Heart left ventricle (tissue), 16 donors: ENCODE results near the gene SEMA4D. TPM values are rescaled to one million over a fixed set of nuclear protein-coding genes. Genes with fewer than 3 reads are reported as not detected.
A peak's percentile ranks its signal among the peaks of the same experiment; 100 is the strongest.

Source experiments
- ATAC-seq, 4 donors: fragments of 200-7000 bp; cut with Tn5 transposase; one replicate each; pipeline ENCODE4 v1.9.1; 2020 to 2022; ENCODE audit warnings: moderate library complexity in 4 of 4, mild to moderate bottlenecking in 3 of 4, moderate number of reproducible peaks in 1 of 4
- DNase-seq, 5 donors: peaks; one replicate each; pipeline ENCODE4 v3.0.0-alpha.2; 2020
- H3K27ac ChIP-seq, 12 donors: fragments of 200-600 bp; sonication (generic) in 4 of 12; one replicate each; pipeline versions ENCODE4 v1.5.0 to v1.8.0; 2016 to 2022; ENCODE audit warnings: mild to moderate bottlenecking in 2 of 12
- H3K27me3 ChIP-seq, 9 donors: fragments of 200-600 bp; sonication (generic) in 2 of 9; one replicate each; pipeline versions ENCODE4 v1.5.1 to v1.8.0; 2016 to 2022; ENCODE audit warnings: mild to moderate bottlenecking in 3 of 9
- H3K36me3 ChIP-seq, 9 donors: fragments of 200-600 bp; sonication (generic) in 2 of 9; one replicate each; pipeline versions ENCODE4 v1.5.0 to v1.8.0; 2018 to 2022; ENCODE audit warnings: mild to moderate bottlenecking in 2 of 9
- H3K4me1 ChIP-seq, 12 donors: fragments of 200-600 bp; sonication (generic) in 4 of 12; one replicate each; pipeline versions ENCODE4 v1.5.0 to v1.8.0; 2016 to 2022; ENCODE audit warnings: mild to moderate bottlenecking in 3 of 12
- H3K4me3 ChIP-seq, 12 donors: fragments of 200-600 bp; sonication (generic) in 4 of 12; one replicate each; pipeline versions ENCODE4 v1.5.0 to v1.8.0; 2017 to 2022; ENCODE audit warnings: mild to moderate bottlenecking in 9 of 12, moderate library complexity in 4 of 12
- H3K9me3 ChIP-seq, 12 donors: fragments of 200-600 bp; sonication (generic) in 4 of 12; one replicate each; pipeline versions ENCODE4 v1.5.0 to v1.8.0; 2016 to 2022; ENCODE audit warnings: mild to moderate bottlenecking in 1 of 12
- CTCF ChIP-seq, 12 donors: fragments of 200-600 bp; sonication (generic) in 4 of 12; IDR thresholded peaks; one replicate each; pipeline versions ENCODE4 v1.5.0 to v1.8.0; 2018 to 2022; ENCODE audit warnings: antibody characterized with exemption in 12 of 12, mild to moderate bottlenecking in 5 of 12
- POLR2A ChIP-seq, 2 donors: fragments of 450-650 bp; IDR thresholded peaks; one replicate each; pipeline ENCODE4 v1.6.1; 2017; ENCODE audit warnings: antibody characterized with exemption in 2 of 2, mild to moderate bottlenecking in 2 of 2, moderate library complexity in 2 of 2
- WGBS, 4 donors: extraction: QIAGEN DNeasy Blood & Tissue Kit in 2 of 4; methylation state at CpG; one replicate each; pipeline versions ENCODE4 v1.1.5 to v1.1.7; 2013 to 2018; 5-methylcytosine and 5-hydroxymethylcytosine counted together
- intact Hi-C, 10 donors: fragments of 100-400 bp; cut with DNase I; formaldehyde crosslinking; loops; one replicate each; pipeline versions ENCODE4 v1.11.1 to v1.14.2; 2022
- polyA plus RNA-seq, 2 donors: library from polyadenylated mRNA; stranded (reverse); fragments of 200-250 nt; gene quantifications; one replicate each; pipeline ENCODE4 v1.2.3, GENCODE V29; 2013
- total RNA-seq, 9 donors: library from RNA; depleted of rRNA in 2 of 9; stranded (reverse); fragments of >200 nt in 2 of 9; fragmentation: NEBNext Ultra II Directional in 3 of 9; extraction: Animal tissue kit (Norgen Biotek cat#: 25700) in 3 of 9; gene quantifications; one replicate each; pipeline versions ENCODE4 v1.1.0 to v1.2.4, GENCODE V29; 2016 to 2023
- donor health status: ischemic (EF 13 %, LVEDD 7.1; RV severe dilation, severe dysfunction).
- donor health status: healthy with polysubstance abuse.
- donor health status: DM: no; HTN: yes; CAD: no.
- donor health status: DM: no; HTN: no; CAD: no.
- donor health status: ischemic (EF 25% LVEDD 6.9; RV normal size, moderate dysfunction).
- donor health status: ischemic (EF 25% LVEDD 5.7; RV mildly dilated, moderate dysfunction).
- donor health status: healthy.
- donor health status: DM: yes; HTN: yes; CAD: no.
- donor health status: ischemic (EF 35%, LVEDD 5.7; RV mildly dilated, moderate dysfunction).
- donor health status: nonischemic (EF 11% LVEDD 7.7; RV severe dilation, severe dysfunction).
- donor health status: DM: yes; HTN: yes; CAD: no.
- donor health status: PGD.
- donor health status: ischemic (EF 29% LVEDD 5.4; RV normal size, mild dysfunction).
- donor health status: nonischemic (EF 23%, LVEDD 6.1; RV moderate dilation, normal function).

Gene SEMA4D
- total and polyA plus RNA-seq, 11 donors: 4.0 to 59.8 (median 20.2) TPM

GRCh38 chr9:89390578-89391116 is 107.3 kb downstream of the SEMA4D start:
- WGBS, 4 donors: 87 to 93% (median 90%) methylated on average over 5 of the region's 5 CpGs

GRCh38 chr9:89390068-89390555 is 107.8 kb downstream of the SEMA4D start:
- ATAC-seq (no peak), DNase-seq (no peak)
- Histone ChIP-seq H3K4me3 (no peak overlapping the region), H3K9me3 (no peaks in the 10 kb centered on the region), H3K27ac (no peak overlapping the region), H3K4me1 (peaks cover 0 to 22% (median 3%) of the 10 kb centered on the region in 12 donors), H3K36me3 (peaks cover 0 to 95% (median 23%) of the 10 kb centered on the region in 9 donors), H3K27me3 (no peaks in the 10 kb centered on the region)
- TF ChIP-seq POLR2A (IDR thresholded peaks at IDR 0.05) (no peak), CTCF (IDR thresholded peaks at IDR 0.05) (no peak)
- 83 to 93% (median 91%) methylated on average over 7 to 10 of the region's 10 CpGs for WGBS, 4 donors
- intact Hi-C loops: no loop called here

More at GRCh38 chr9:89390578-89391116, 107.3 kb downstream of the SEMA4D start:
- ATAC-seq: no peak
- Histone ChIP-seq H3K4me3 (no peak overlapping the region), H3K27ac (no peak overlapping the region), H3K9me3 (no peaks in the 10 kb centered on the region), H3K36me3 (peaks cover 0 to 95% (median 23%) of the 10 kb centered on the region in 9 donors), H3K4me1 (peaks cover 0 to 22% (median 3%) of the 10 kb centered on the region in 12 donors), H3K27me3 (no peaks in the 10 kb centered on the region)
- intact Hi-C loops: no loop called here
- no peak for DNase-seq
- no peak for TF ChIP-seq POLR2A (IDR thresholded peaks at IDR 0.05)
- TF ChIP-seq CTCF (IDR thresholded peaks at IDR 0.05): no peak

- WGBS, 4 donors: 93 to 98% (median 97%) methylated on average over 11 to 12 of the region's 12 CpGs
- Histone ChIP-seq H3K27ac (peak overlapping the region in 2 of 12 donors; percentile 46 to 83), H3K27me3 (no peaks in the 10 kb centered on the region), H3K4me3 (no peak overlapping the region), H3K4me1 (peaks cover 0 to 22% (median 3%) of the 10 kb centered on the region in 12 donors), H3K9me3 (no peaks in the 10 kb centered on the region), H3K36me3 (peaks cover 0 to 95% (median 23%) of the 10 kb centered on the region in 9 donors)
- TF ChIP-seq CTCF (IDR thresholded peaks at IDR 0.05) (no peak), POLR2A (IDR thresholded peaks at IDR 0.05) (no peak)
- no peak for DNase-seq
- intact Hi-C loops: loop anchor here in 4 of 10 donors (10.0 kb wide), 3 partner anchors 56 to 166 kb away; no protein-coding TSS in a partner anchor
- ATAC-seq: no peak
These were observed 109.1 kb downstream of the SEMA4D start for GRCh38 chr9:89388868-89389177.

GRCh38 chr9:89388084-89388867 is 109.6 kb downstream of the SEMA4D start:
- ATAC-seq (peak; percentile 52 to 72 (median 70)), DNase-seq (peak in 4 of 5 donors; percentile 27 to 63 (median 41))
- peaks cover 0 to 22% (median 3%) of the 10 kb centered on the region in 12 donors for H3K4me1 ChIP-seq
- 70 to 89% (median 86%) methylated on average over 10 to 19 of the region's 19 CpGs for WGBS, 4 donors
- no peaks in the 10 kb centered on the region for H3K27me3 ChIP-seq
- intact Hi-C loops: loop anchor here in 4 of 10 donors (10.0 kb wide), 3 partner anchors 57 to 167 kb away; no protein-coding TSS in a partner anchor
- H3K4me3 ChIP-seq: no peak overlapping the region
- peak overlapping the region in 7 of 12 donors; percentile 25 to 83 (median 41) for H3K27ac ChIP-seq
- H3K36me3 ChIP-seq: peaks cover 0 to 95% (median 21%) of the 10 kb centered on the region in 9 donors
- TF ChIP-seq POLR2A (IDR thresholded peaks at IDR 0.05): no peak
- no peak for TF ChIP-seq CTCF (IDR thresholded peaks at IDR 0.05)
- no peaks in the 10 kb centered on the region for H3K9me3 ChIP-seq
